Measurements from ENCODE around the gene ERCC6L. TPM values are rescaled to one million over a fixed set of nuclear protein-coding genes. Genes with fewer than 3 reads are reported as not detected.

Gene ERCC6L
- total and polyA plus RNA-seq, 7 experiments from 2014 or later: 0.11 to 6.6 (median 0.22) TPM

DNA sequence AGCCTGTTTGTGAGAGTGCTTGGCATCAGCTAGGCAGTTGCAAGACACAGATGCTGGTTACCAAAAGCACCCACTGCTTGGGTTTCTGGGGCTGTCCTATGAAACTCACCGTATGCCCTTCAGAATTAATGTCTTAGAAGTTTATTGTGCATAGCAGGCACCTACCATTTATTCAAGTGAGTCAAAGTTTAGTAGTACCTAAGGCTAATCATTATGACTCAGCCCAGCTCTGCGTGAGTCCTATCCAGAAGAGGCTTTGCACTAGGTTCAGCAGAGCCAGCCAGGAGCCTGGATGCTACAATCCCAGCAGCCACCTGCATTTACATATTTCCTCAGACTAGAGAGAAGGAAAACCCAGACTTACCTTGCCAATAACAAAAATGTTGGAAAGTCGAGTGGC is 34.0 kb upstream of the ERCC6L start:
- CTCF ChIA-PET: no interaction called here

DNA sequence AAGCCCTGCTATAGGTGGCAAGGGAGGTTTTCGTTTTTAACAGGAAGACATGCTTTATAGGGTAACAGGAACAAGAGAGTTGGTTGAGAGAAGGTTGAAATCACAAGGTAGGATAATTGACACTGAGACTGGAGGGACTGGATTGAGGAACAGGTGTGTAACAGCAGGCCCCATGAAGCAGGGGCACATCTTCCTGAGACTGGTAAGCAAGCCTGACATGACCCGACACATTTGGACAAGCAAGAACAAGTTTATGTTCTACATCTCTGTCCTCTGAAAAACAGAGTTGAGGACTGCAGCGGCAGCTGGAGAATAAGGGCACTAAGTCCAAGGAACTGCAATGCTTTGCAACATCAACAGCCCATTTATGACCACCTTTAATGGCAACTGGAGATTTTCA is 33.0 kb upstream of the ERCC6L start:
- peaks cover 0 to 63% (median 36%) of the 10 kb centered on the region in 5 donors for H3K36me3 Mint-ChIP-seq
- peak overlapping the region in 5 of 9 donors; percentile 8 to 76 (median 40) for H3K27ac Mint-ChIP-seq
- no peak for DNase-seq

More for the DNA sequence above, 34.0 kb upstream of the ERCC6L start:
- H3K27me3 ChIP-seq (ENCODE audit: control insufficient read depth in 2 of 2, insufficient read depth in 2 of 2, low read length in 2 of 2): no peaks in the 10 kb centered on the region
- Mint-ChIP-seq H3K4me3 (no peak overlapping the region), H3K27ac (peak overlapping the region in 4 of 9 donors; percentile 15 to 65 (median 46)), H3K36me3 (peaks cover 0 to 57% (median 34%) of the 10 kb centered on the region in 5 donors), H3K9me3 (no peaks in the 10 kb centered on the region), H3K27me3 (no peaks in the 10 kb centered on the region), H3K4me1 (peaks cover 13 to 55% (median 39%) of the 10 kb centered on the region in 7 donors)
- intact Hi-C loops (cut with micrococcal nuclease): loop anchor here (10.0 kb wide), 5 partner anchors 88 to 1672 kb away; partner anchors contain the start of genes PIN4 (in 1 of the 2) and SNX12 (in 1 of the 2)
- peaks cover 15 to 69% (median 17%) of the 10 kb centered on the region in 3 experiments for H3K36me3 ChIP-seq (ENCODE audit: control insufficient read depth in 2 of 3, insufficient read depth in 3 of 3, low read length in 3 of 3)
- POLR2A ChIA-PET: no interaction called here
- no peak overlapping the region for H3K4me3 ChIP-seq (ENCODE audit: low read length)
- no peak for ATAC-seq
- no peak overlapping the region for H3K27ac ChIP-seq (ENCODE audit: low read depth, low read length)
- H3K4me1 ChIP-seq (ENCODE audit: control insufficient read depth in 2 of 2, insufficient read depth in 2 of 2, low read length in 2 of 2): peaks cover 16 to 30% of the 10 kb centered on the region in 2 donors
- DNase-seq: no peak
- no peaks in the 10 kb centered on the region for H3K9me3 ChIP-seq (ENCODE audit: control insufficient read depth in 2 of 3, low read length in 3 of 3)

DNA sequence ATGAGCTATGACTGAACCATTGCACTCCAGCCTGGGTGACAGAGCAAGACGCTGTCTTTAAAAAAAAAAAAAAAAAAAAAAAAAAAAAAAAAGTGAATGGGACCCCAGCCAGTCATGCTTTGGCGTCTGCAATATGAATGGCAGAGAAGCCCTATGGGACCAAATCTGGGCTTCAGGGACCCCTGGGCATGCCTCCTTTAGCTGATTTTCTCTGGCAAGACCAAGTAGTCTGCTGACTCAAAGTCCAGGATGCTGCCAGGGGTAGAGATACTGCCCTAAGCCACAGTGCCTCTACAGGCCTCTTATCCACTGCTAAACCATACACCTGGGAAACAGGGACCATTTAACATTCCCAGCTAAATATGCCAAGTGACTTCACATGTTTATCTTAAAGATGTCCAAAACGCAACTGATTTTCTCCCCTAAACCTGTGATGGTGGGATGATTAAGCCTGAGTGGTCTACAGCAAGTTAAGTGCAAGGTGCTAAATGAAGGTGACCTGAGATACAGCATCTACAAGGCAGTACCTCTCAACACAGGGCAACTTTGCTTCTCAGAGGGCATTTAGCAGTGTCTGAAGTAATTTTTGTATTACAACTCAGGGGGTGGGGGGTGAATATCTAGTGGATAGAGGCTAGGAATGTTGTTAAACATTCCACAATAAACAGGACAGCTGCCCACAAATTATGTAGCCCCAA is 32.4 kb upstream of the ERCC6L start:
- DNase-seq (no peak), ATAC-seq (no peak)
- Histone ChIP-seq H3K4me1 (ENCODE audit: control insufficient read depth in 2 of 2, insufficient read depth in 2 of 2, low read length in 2 of 2) (peaks cover 16 to 30% of the 10 kb centered on the region in 2 donors), H3K36me3 (ENCODE audit: control insufficient read depth in 2 of 3, insufficient read depth in 3 of 3, low read length in 3 of 3) (peaks cover 15 to 78% (median 17%) of the 10 kb centered on the region in 3 experiments), H3K27ac (ENCODE audit: low read depth, low read length) (no peak overlapping the region), H3K4me3 (ENCODE audit: low read length) (no peak overlapping the region), H3K9me3 (ENCODE audit: control insufficient read depth in 2 of 3, low read length in 3 of 3) (no peaks in the 10 kb centered on the region), H3K27me3 (ENCODE audit: control insufficient read depth in 2 of 2, insufficient read depth in 2 of 2, low read length in 2 of 2) (no peaks in the 10 kb centered on the region)
- H3K36me3 Mint-ChIP-seq: peaks cover 0 to 63% (median 36%) of the 10 kb centered on the region in 5 donors
- CTCF ChIA-PET: no interaction called here
- H3K27ac Mint-ChIP-seq: peak overlapping the region in 3 of 9 donors; percentile 21 to 60 (median 40)
- peaks cover 13 to 54% (median 39%) of the 10 kb centered on the region in 7 donors for H3K4me1 Mint-ChIP-seq
- no peaks in the 10 kb centered on the region for H3K27me3 Mint-ChIP-seq
- POLR2A ChIA-PET: interaction anchor here (0.8 kb wide), 1 partner anchor 90 kb away, joined by 3 read pairs; the partner anchor contains the start of gene PIN4
- intact Hi-C loops (cut with micrococcal nuclease): loop anchor here (10.0 kb wide), 5 partner anchors 86 to 1674 kb away; partner anchors contain the start of genes PIN4 (in 1 of the 2) and SNX12 (in 1 of the 2)
- H3K4me3 Mint-ChIP-seq: peak overlapping the region in 1 of 10 donors; percentile 7
- H3K9me3 Mint-ChIP-seq: no peaks in the 10 kb centered on the region

More for the DNA sequence above, 33.0 kb upstream of the ERCC6L start:
- no peak overlapping the region for H3K4me3 Mint-ChIP-seq
- Histone ChIP-seq H3K27me3 (ENCODE audit: control insufficient read depth in 2 of 2, insufficient read depth in 2 of 2, low read length in 2 of 2) (no peaks in the 10 kb centered on the region), H3K27ac (ENCODE audit: low read depth, low read length) (no peak overlapping the region), H3K4me1 (ENCODE audit: control insufficient read depth in 2 of 2, insufficient read depth in 2 of 2, low read length in 2 of 2) (peaks cover 16 to 30% of the 10 kb centered on the region in 2 donors), H3K9me3 (ENCODE audit: control insufficient read depth in 2 of 3, low read length in 3 of 3) (no peaks in the 10 kb centered on the region), H3K4me3 (ENCODE audit: low read length) (no peak overlapping the region), H3K36me3 (ENCODE audit: control insufficient read depth in 2 of 3, insufficient read depth in 3 of 3, low read length in 3 of 3) (peaks cover 15 to 78% (median 17%) of the 10 kb centered on the region in 3 experiments)
- H3K4me1 Mint-ChIP-seq: peaks cover 13 to 54% (median 39%) of the 10 kb centered on the region in 7 donors
- ATAC-seq: no peak
- CTCF ChIA-PET: no interaction called here
- POLR2A ChIA-PET: no interaction called here
- no peaks in the 10 kb centered on the region for H3K27me3 Mint-ChIP-seq
- H3K9me3 Mint-ChIP-seq: no peaks in the 10 kb centered on the region
- intact Hi-C loops (cut with micrococcal nuclease): loop anchor here (10.0 kb wide), 5 partner anchors 87 to 1673 kb away; partner anchors contain the start of genes PIN4 (in 1 of the 2) and SNX12 (in 1 of the 2)

DNA sequence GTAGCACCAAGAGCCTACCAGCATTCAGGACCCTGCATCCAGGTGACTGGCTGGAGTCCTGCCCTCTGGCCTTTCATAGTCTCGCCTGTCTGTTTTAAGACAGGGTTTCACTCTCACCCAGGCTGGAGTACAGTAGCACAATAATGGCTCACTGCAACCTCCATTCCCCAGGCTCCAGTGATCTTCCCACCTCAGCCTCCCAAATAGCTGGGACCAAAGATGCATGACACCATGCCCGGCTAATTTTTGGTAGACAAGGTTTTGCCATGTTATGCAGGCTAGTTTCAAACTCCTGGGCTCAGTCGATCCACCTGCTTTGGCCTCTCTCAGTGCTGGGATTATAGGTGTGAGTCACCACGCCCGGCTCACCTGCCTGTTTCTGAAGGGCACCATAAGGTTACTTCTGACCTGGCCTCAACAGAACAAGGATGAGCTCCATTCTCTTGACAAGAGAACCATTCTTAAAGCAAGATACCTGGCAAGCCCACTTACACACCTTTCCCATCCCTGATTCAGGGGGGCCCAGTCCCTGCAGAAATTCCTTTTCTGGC is 31.6 kb upstream of the ERCC6L start:
- peaks cover 13 to 46% (median 31%) of the 10 kb centered on the region in 7 donors for H3K4me1 Mint-ChIP-seq
- Histone ChIP-seq H3K4me3 (ENCODE audit: low read length) (no peak overlapping the region), H3K9me3 (ENCODE audit: control insufficient read depth in 2 of 3, low read length in 3 of 3) (no peaks in the 10 kb centered on the region), H3K27me3 (ENCODE audit: control insufficient read depth in 2 of 2, insufficient read depth in 2 of 2, low read length in 2 of 2) (no peaks in the 10 kb centered on the region), H3K4me1 (ENCODE audit: control insufficient read depth in 2 of 2, insufficient read depth in 2 of 2, low read length in 2 of 2) (peaks cover 10 to 22% of the 10 kb centered on the region in 2 donors), H3K27ac (ENCODE audit: low read depth, low read length) (no peak overlapping the region), H3K36me3 (ENCODE audit: control insufficient read depth in 2 of 3, insufficient read depth in 3 of 3, low read length in 3 of 3) (peaks cover 14 to 73% (median 15%) of the 10 kb centered on the region in 3 experiments)
- DNase-seq (no peak), ATAC-seq (no peak)
- H3K27me3 Mint-ChIP-seq: no peaks in the 10 kb centered on the region
- peak overlapping the region in 1 of 9 donors; percentile 78 for H3K27ac Mint-ChIP-seq
- ChIA-PET POLR2A (no interaction called here), CTCF (no interaction called here)
- H3K36me3 Mint-ChIP-seq: peaks cover 0 to 59% (median 31%) of the 10 kb centered on the region in 5 donors
- no peaks in the 10 kb centered on the region for H3K9me3 Mint-ChIP-seq
- H3K4me3 Mint-ChIP-seq: no peak overlapping the region
- intact Hi-C loops (cut with micrococcal nuclease): loop anchor here (10.0 kb wide), 5 partner anchors 86 to 1674 kb away; partner anchors contain the start of genes PIN4 (in 1 of the 2) and SNX12 (in 1 of the 2)

DNA sequence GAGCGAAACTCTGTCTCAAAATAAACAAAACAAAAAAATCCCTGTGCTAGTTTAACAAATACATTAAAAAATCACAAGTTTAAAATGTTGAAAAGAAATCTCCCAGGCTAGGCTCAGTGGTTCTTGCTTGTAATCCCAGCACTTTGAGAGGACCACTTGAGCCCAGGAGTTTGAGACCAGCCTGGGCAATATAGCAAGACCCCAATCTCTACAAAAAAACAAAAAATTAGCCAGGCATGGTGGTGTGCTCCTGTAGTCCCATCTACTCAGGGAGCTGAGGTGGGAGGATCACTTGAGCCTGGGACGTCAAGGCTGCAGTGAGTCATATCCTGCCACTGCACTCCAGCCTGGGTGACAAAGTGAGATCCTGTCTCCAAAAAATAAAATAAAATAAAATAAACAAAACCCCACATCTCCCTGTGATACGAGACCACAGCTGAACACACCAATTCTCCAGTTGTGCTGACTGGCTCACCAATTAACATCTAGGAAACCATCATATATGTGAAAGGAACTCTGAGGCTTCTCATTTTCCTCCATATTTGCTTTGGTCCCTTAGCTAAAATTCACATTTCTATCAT is 30.9 kb upstream of the ERCC6L start:
- POLR2A ChIA-PET: no interaction called here
- ATAC-seq: no peak
- DNase-seq: no peak
- H3K27me3 Mint-ChIP-seq: no peaks in the 10 kb centered on the region
- CTCF ChIA-PET: no interaction called here
- Histone ChIP-seq H3K27me3 (ENCODE audit: control insufficient read depth in 2 of 2, insufficient read depth in 2 of 2, low read length in 2 of 2) (no peaks in the 10 kb centered on the region), H3K4me1 (ENCODE audit: control insufficient read depth in 2 of 2, insufficient read depth in 2 of 2, low read length in 2 of 2) (peaks cover 6 to 17% of the 10 kb centered on the region in 2 donors), H3K36me3 (ENCODE audit: control insufficient read depth in 2 of 3, insufficient read depth in 3 of 3, low read length in 3 of 3) (peaks cover 8 to 66% (median 15%) of the 10 kb centered on the region in 3 experiments), H3K9me3 (ENCODE audit: control insufficient read depth in 2 of 3, low read length in 3 of 3) (no peaks in the 10 kb centered on the region), H3K27ac (ENCODE audit: low read depth, low read length) (no peak overlapping the region), H3K4me3 (ENCODE audit: low read length) (no peak overlapping the region)
- H3K36me3 Mint-ChIP-seq: peaks cover 0 to 55% (median 26%) of the 10 kb centered on the region in 5 donors
- intact Hi-C loops (cut with micrococcal nuclease): loop anchor here (10.0 kb wide), 5 partner anchors 85 to 1675 kb away; partner anchors contain the start of genes PIN4 (in 1 of the 2) and SNX12 (in 1 of the 2)
- H3K4me3 Mint-ChIP-seq: no peak overlapping the region
- no peaks in the 10 kb centered on the region for H3K9me3 Mint-ChIP-seq
- H3K27ac Mint-ChIP-seq: peak overlapping the region in 3 of 9 donors; percentile 33 to 78 (median 38)
- peaks cover 10 to 41% (median 24%) of the 10 kb centered on the region in 7 donors for H3K4me1 Mint-ChIP-seq

DNA sequence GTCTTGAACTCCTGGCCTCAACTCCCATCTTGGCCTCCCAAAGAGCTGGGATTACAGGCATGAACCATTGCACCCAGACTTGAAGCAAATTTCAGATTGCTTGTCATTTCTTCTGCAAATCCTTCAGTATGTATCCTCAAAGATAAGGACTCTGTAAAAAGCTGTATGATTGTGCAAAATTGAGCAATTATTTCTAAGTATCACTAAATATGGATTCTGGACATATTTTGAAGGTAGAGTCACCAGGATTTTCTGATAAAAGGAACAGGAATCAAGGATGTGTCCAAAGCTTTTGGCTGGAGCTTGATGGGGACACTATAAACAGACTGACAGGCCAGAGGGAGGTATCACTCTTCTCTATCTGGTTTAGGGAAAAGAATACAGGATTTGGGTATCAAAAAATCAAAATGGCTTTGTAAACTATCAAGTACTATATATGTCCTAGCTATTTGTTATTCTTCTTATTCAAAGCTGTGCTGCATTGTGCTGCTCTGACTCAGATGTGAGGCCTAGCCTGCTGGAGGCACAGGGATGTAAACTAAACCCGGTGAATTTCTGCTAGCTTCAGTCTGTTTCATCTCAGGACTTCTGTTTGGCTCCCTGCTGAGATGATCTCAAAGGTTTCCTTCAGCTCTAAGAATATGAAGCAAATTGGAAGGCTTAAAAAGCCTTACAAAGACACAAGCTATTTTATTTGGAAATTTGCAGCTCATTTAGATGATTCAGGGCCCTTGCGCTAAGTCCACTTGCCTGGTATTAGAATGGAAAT is 30.0 kb upstream of the ERCC6L start:
- no peak overlapping the region for H3K4me3 ChIP-seq (ENCODE audit: low read length)
- H3K27ac ChIP-seq (ENCODE audit: low read depth, low read length): no peak overlapping the region
- H3K36me3 ChIP-seq (ENCODE audit: control insufficient read depth in 2 of 3, insufficient read depth in 3 of 3, low read length in 3 of 3): peaks cover 8 to 57% (median 9%) of the 10 kb centered on the region in 3 experiments
- H3K27me3 ChIP-seq (ENCODE audit: control insufficient read depth in 2 of 2, insufficient read depth in 2 of 2, low read length in 2 of 2): no peaks in the 10 kb centered on the region
- DNase-seq (no peak), ATAC-seq (no peak)
- Mint-ChIP-seq H3K36me3 (peaks cover 0 to 45% (median 17%) of the 10 kb centered on the region in 5 donors), H3K4me1 (peaks cover under 1 to 31% (median 15%) of the 10 kb centered on the region in 7 donors), H3K9me3 (no peaks in the 10 kb centered on the region), H3K27me3 (no peaks in the 10 kb centered on the region), H3K4me3 (no peak overlapping the region), H3K27ac (peak overlapping the region in 1 of 9 donors; percentile 3)
- H3K4me1 ChIP-seq (ENCODE audit: control insufficient read depth in 2 of 2, insufficient read depth in 2 of 2, low read length in 2 of 2): peaks cover 0 to 9% of the 10 kb centered on the region in 2 donors
- ChIA-PET POLR2A (interaction anchor here (1.9 kb wide), 1 partner anchor 9 kb away, joined by 6 read pairs; the partner anchor contains the start of gene RPS4X), CTCF (interaction anchor here (0.6 kb wide), 1 partner anchor 102 kb away, joined by 3 read pairs; no protein-coding TSS in a partner anchor)
- intact Hi-C loops (cut with micrococcal nuclease): no loop called here
- H3K9me3 ChIP-seq (ENCODE audit: control insufficient read depth in 2 of 3, low read length in 3 of 3): no peaks in the 10 kb centered on the region

All from naive thymus-derived CD4-positive, alpha-beta T cell (primary cell).